ENCODE results near the gene NUP93.

DNA sequence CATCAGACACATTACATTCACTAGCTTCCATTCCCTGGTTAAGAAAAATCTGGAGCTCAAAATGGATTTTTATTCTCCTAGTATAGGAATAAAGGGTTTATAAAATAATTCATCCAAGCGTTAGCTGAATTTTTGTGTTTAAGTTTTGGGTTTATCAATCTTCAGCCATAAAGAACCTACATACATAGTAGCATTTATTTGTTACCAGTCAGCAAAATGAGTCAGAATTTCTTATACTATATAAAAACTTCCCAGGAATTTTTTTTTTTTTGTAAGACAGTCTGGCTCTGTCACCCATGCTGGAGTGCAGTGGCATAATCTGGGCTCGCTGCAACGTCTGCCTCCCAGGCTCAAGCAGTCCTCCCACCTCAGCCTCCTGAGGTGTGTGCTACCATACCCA lies 94.9 kb downstream of the NUP93 start:
- no peak for TF ChIP-seq CTCF (IDR thresholded peaks at IDR 0.05 in 2 of 3, conservative IDR thresholded peaks at IDR 0.05 in 1 of 3; ENCODE audit: borderline replicate concordance in 1 of 3, insufficient read depth in 1 of 3, low read depth in 2 of 3, low read length in 2 of 3)
- TF ChIP-seq CEBPB (IDR thresholded peaks at IDR 0.05; ENCODE audit: low read depth), result no peak
- TF ChIP-seq POLR2A (IDR thresholded peaks at IDR 0.05; ENCODE audit: borderline replicate concordance, extremely low read depth, insufficient read depth, insufficient read length), result no peak
- no peak for TF ChIP-seq RAD21 (IDR thresholded peaks at IDR 0.05; ENCODE audit: low read depth)
- TF ChIP-seq POLR2AphosphoS5 (IDR thresholded peaks at IDR 0.05; ENCODE audit: low read depth, low read length), result no peak
- TF ChIP-seq ATF3 (IDR thresholded peaks at IDR 0.05), result no peak
- no peak for TF ChIP-seq ZBTB33 (IDR thresholded peaks at IDR 0.05; ENCODE audit: extremely low read depth, insufficient replicate concordance, low read length)
- TF ChIP-seq, protein P1, sequence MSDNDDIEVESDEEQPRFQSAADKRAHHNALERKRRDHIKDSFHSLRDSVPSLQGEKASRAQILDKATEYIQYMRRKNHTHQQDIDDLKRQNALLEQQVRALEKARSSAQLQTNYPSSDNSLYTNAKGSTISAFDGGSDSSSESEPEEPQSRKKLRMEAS (IDR thresholded peaks at IDR 0.05), result no peak
- no peak for TF ChIP-seq JUND (IDR thresholded peaks at IDR 0.05)
- no peak for TF ChIP-seq FOSL1 (IDR thresholded peaks at IDR 0.05; ENCODE audit: low read depth)
- TF ChIP-seq EZH2phosphoT487 (IDR thresholded peaks at IDR 0.05; ENCODE audit: borderline replicate concordance), result no peak
- TF ChIP-seq, protein P2, sequence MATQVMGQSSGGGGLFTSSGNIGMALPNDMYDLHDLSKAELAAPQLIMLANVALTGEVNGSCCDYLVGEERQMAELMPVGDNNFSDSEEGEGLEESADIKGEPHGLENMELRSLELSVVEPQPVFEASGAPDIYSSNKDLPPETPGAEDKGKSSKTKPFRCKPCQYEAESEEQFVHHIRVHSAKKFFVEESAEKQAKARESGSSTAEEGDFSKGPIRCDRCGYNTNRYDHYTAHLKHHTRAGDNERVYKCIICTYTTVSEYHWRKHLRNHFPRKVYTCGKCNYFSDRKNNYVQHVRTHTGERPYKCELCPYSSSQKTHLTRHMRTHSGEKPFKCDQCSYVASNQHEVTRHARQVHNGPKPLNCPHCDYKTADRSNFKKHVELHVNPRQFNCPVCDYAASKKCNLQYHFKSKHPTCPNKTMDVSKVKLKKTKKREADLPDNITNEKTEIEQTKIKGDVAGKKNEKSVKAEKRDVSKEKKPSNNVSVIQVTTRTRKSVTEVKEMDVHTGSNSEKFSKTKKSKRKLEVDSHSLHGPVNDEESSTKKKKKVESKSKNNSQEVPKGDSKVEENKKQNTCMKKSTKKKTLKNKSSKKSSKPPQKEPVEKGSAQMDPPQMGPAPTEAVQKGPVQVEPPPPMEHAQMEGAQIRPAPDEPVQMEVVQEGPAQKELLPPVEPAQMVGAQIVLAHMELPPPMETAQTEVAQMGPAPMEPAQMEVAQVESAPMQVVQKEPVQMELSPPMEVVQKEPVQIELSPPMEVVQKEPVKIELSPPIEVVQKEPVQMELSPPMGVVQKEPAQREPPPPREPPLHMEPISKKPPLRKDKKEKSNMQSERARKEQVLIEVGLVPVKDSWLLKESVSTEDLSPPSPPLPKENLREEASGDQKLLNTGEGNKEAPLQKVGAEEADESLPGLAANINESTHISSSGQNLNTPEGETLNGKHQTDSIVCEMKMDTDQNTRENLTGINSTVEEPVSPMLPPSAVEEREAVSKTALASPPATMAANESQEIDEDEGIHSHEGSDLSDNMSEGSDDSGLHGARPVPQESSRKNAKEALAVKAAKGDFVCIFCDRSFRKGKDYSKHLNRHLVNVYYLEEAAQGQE (IDR thresholded peaks at IDR 0.05; ENCODE audit: low read depth), result no peak

Measured in HCT116 (cell line).